PFSK-1 (cell line): ENCODE measurements around the gene USP48.

Experiments
- FOXP2 ChIP-seq: optimal IDR thresholded peaks from 2 replicates; pipeline ENCODE3; 2011; ENCODE audit warnings: borderline replicate concordance, control low read depth, inconsistent platforms; ENCODE audit not compliant: insufficient read depth; ENCODE audit errors: extremely low read length, extremely low read depth
- POLR2AphosphoS5 ChIP-seq: IDR thresholded peaks from 2 replicates; pipeline ENCODE4 v1.6.1; 2012; ENCODE audit warnings: low read depth, mild to moderate bottlenecking, control low read depth, low read length, moderate library complexity
- REST ChIP-seq, 2 experiments: IDR thresholded peaks; 2 replicates each; pipeline versions ENCODE4 v1.6.1 to v1.8.0; 2011 to 2012; ENCODE audit warnings: low read depth in 2 of 2, low read length in 2 of 2, control low read depth in 1 of 2, inconsistent platforms in 1 of 2, mild to moderate bottlenecking in 1 of 2, moderate library complexity in 1 of 2; ENCODE audit not compliant: insufficient read depth in 1 of 2
- SIN3A ChIP-seq: IDR thresholded peaks from 2 replicates; pipeline ENCODE4 v1.6.1; 2012; ENCODE audit warnings: mild to moderate bottlenecking, low read length, moderate library complexity, borderline replicate concordance; ENCODE audit not compliant: insufficient read depth
- TAF1 ChIP-seq: IDR thresholded peaks from 2 replicates; pipeline ENCODE4 v1.6.1; 2012; ENCODE audit warnings: low read length, control low read depth, borderline replicate concordance; ENCODE audit not compliant: insufficient read depth

Gene USP48

GRCh38 chr1:21823980-21824702 lies 41.2 kb upstream of the USP48 start:
- TF ChIP-seq SIN3A (no peak), FOXP2 (no peak), REST (IDR thresholded peaks at IDR 0.05; ENCODE audit: insufficient read depth in 1 of 2, low read depth in 2 of 2, low read length in 2 of 2) (no peak), TAF1 (no peak), POLR2AphosphoS5 (no peak)

- TF ChIP-seq SIN3A (no peak), TAF1 (no peak), REST (IDR thresholded peaks at IDR 0.05; ENCODE audit: insufficient read depth in 1 of 2, low read depth in 2 of 2, low read length in 2 of 2) (no peak), FOXP2 (no peak), POLR2AphosphoS5 (no peak)
Measured at GRCh38 chr1:21823206-21823979, 40.4 kb upstream of the USP48 start.

DNA sequence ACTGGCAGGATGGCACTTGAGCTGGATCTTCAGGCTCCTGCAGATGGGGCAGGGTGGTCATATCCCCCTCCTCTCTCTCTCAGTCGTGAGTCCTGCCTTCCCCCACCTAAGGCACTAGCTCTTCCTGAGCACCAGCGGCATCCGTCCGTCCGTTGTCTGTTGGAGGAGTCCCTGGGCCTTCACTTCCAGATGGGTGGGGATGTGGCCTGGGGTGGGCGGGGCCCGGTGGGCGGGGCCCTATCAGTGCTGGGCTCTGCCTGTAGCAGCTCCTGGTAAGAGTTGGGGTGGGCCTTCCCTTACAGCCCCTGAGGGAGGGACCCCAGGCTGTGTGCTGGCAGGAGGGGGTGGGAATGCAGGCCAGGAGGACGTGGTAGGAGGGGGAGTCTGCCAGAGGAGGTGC lies 39.4 kb upstream of the USP48 start:
- TF ChIP-seq SIN3A (no peak), FOXP2 (no peak), REST (IDR thresholded peaks at IDR 0.05; ENCODE audit: insufficient read depth in 1 of 2, low read depth in 2 of 2, low read length in 2 of 2) (no peak)

DNA sequence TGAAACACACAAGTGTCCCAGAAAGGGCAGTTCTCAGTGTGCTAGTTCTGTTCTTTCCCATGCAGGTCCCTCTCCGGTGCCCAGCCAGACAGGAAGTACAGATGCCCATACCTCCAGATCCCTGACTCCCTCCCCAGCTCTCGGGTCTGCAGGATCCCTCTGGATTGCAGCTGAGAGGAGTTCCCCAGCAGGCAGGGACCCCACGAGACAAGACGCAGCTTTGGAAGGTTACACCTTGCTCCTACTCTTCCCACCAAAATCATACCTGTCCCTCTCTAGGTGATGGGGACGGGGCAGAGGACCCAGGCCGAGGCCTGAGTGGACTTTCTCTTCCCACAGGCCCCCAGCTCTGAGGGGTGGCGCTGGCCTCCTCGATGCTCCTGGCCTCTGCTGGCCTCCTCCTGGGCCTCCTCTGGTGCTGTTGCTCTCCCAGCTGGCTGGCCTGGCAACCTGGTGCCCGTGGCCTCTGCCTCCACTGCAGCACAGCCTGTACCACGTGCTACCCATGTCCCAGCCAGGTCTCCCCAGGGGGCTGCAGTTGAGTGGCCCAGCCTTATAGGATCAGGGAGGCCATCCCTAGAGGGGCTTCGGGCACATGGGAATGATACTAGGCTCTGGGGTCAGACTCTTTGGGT lies 38.6 kb upstream of the USP48 start:
- no peak for TF ChIP-seq TAF1
- TF ChIP-seq REST (IDR thresholded peaks at IDR 0.05; ENCODE audit: insufficient read depth in 1 of 2, low read depth in 2 of 2, low read length in 2 of 2): no peak
- no peak for TF ChIP-seq POLR2AphosphoS5
- no peak for TF ChIP-seq SIN3A
- no peak for TF ChIP-seq FOXP2
